NB4 (cell line): ENCODE measurements around the gene A1CF.
"Not testable (repeated sequence)": the region's sequence is repeated elsewhere in the genome, so short reads cannot be mapped to it uniquely, and the experiment has no call there.

ENCODE experiments used
- DNase-seq: peaks from one replicate; pipeline ENCODE4 v3.0.0; 2010; ENCODE audit warnings: low read depth
- H3K4me3 ChIP-seq: one replicate; pipeline ENCODE4 v1.5.1; 2011; ENCODE audit warnings: mild to moderate bottlenecking, low read depth, low read length, moderate library complexity
- MYC ChIP-seq: IDR thresholded peaks from 2 replicates; pipeline ENCODE4 v1.6.1; 2011; ENCODE audit warnings: low read depth, low read length
- POLR2A ChIP-seq: IDR thresholded peaks from 2 replicates; pipeline ENCODE4 v1.6.1; 2011; ENCODE audit warnings: mild to moderate bottlenecking; ENCODE audit not compliant: insufficient read length; ENCODE audit errors: extremely low read depth
- TF ChIP-seq, protein P1 (sequence below): IDR thresholded peaks from one replicate; pipeline ENCODE4 v1.5.1; 2012; ENCODE audit warnings: low read depth, low read length
- TF ChIP-seq, protein P2 (sequence below): IDR thresholded peaks from 2 replicates; pipeline ENCODE4 v1.6.1; 2011; ENCODE audit warnings: low read depth, low read length

Gene A1CF

GRCh38 chr10:50885097-50885859, at the start of gene A1CF:
Gene A1CF (minus strand): TSS chr10:50885627. CDS start chr10:50859940, 25,687 bp downstream.
- no peak within 1 kb of the TSS for H3K4me3 ChIP-seq
- TF ChIP-seq, protein P1, sequence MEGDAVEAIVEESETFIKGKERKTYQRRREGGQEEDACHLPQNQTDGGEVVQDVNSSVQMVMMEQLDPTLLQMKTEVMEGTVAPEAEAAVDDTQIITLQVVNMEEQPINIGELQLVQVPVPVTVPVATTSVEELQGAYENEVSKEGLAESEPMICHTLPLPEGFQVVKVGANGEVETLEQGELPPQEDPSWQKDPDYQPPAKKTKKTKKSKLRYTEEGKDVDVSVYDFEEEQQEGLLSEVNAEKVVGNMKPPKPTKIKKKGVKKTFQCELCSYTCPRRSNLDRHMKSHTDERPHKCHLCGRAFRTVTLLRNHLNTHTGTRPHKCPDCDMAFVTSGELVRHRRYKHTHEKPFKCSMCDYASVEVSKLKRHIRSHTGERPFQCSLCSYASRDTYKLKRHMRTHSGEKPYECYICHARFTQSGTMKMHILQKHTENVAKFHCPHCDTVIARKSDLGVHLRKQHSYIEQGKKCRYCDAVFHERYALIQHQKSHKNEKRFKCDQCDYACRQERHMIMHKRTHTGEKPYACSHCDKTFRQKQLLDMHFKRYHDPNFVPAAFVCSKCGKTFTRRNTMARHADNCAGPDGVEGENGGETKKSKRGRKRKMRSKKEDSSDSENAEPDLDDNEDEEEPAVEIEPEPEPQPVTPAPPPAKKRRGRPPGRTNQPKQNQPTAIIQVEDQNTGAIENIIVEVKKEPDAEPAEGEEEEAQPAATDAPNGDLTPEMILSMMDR: no peak
- TF ChIP-seq, protein P2, sequence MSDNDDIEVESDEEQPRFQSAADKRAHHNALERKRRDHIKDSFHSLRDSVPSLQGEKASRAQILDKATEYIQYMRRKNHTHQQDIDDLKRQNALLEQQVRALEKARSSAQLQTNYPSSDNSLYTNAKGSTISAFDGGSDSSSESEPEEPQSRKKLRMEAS: no peak
- no peak for TF ChIP-seq POLR2A
- TF ChIP-seq MYC: no peak
- DNase-seq: no peak

- TF ChIP-seq MYC: no peak
- TF ChIP-seq, protein P2: no peak
- no peak for TF ChIP-seq POLR2A
- TF ChIP-seq, protein P1: no peak
Observed at GRCh38 chr10:50931948-50932431, 46.6 kb upstream of the A1CF start.

GRCh38 chr10:50929670-50930069, 44.2 kb upstream of the A1CF start:
- TF ChIP-seq, protein P2: no peak
- TF ChIP-seq, protein P1: no peak
- H3K4me3 ChIP-seq: no peak overlapping the region
- peak; percentile 13 for DNase-seq

More at GRCh38 chr10:50931948-50932431, 46.6 kb upstream of the A1CF start:
- DNase-seq: no peak
- no peak overlapping the region for H3K4me3 ChIP-seq

- no peak for DNase-seq
- TF ChIP-seq, protein P2: no peak
- TF ChIP-seq, protein P1: no peak
- TF ChIP-seq MYC (no peak), POLR2A (no peak)
- H3K4me3 ChIP-seq: no peak overlapping the region
Observed at GRCh38 chr10:50928190-50928552, 42.7 kb upstream of the A1CF start.

DNA sequence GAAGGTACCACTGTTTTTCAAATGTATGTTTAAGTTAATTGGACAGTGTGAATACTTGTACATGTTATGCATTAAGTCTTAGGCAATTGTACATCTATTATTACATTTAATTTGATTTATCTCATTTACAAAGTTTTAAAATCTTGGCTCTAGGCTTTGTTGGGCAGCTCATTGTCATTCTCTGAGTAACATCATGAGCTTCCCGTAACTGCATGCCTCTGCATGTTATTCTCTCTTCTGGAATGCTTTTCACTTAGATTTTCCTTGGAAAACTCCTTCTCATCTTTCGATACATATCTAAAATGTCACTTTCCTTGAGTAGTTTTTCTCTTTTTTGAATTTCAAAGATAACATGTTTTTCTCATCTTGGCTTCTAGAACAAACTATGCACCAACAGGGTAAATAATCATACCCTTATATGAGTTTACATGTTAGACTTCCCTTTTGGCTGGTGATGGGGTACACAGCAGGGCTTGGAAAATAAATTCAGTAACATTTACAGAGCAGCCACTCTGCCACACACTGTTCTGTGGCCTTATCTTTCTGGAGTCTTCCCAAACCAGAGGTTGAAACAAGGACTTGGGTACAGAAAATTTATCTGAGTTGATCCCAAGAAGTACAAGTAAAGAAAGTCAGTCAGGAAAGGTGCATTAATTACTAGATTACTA, 42.2 kb upstream of the A1CF start:
- TF ChIP-seq, protein P1: no peak
- TF ChIP-seq, protein P2: no peak
- no peak for TF ChIP-seq POLR2A
- no peak for TF ChIP-seq MYC
- no peak for DNase-seq
- H3K4me3 ChIP-seq: no peak overlapping the region

- not testable (repeated sequence) for H3K4me3 ChIP-seq, DNase-seq
Observed at GRCh38 chr10:50923471-50923870, 38.0 kb upstream of the A1CF start.
